ENCODE data around the gene UVRAG. TPM values are rescaled to one million over a fixed set of nuclear protein-coding genes. Genes with fewer than 3 reads are reported as not detected.

Gene UVRAG
- total and polyA plus RNA-seq, 4 donors, result 4.4 to 15.1 (median 10.0) TPM

DNA sequence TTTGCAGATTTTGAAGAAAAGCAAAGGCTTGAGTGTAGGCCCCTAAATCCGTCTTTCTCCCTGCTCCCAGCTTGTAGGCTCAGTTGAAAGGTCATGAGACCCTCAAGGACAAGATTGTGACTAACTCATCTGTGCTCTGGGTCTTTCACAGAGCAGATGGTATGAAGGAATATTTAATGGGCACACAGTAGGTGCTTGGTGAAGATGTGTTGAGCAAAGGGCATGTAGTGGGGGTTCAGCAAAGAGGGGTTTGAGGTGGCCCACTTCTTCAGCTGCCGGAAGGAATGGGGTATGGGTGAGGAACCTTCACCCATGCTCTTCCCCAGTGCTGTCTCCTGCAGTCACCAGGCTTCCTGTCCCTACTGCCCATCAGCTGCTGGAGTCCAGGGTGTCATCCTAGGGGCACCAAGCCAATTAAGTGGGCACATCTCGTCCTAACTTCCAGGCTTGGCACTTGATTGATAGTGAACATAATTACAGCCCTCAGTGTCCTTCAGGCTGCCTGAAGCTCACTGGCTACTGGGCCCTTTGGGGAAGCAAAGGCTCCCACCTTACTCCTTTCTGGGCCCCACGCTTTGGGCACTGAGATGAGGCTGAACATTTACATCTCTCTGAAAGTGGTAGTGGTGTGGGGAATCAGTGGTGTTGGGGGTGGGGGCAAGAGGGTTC lies 31.5 kb upstream of the UVRAG start:
- peaks cover 0 to 3% (median under 1%) of the 10 kb centered on the region in 4 donors for H3K36me3 ChIP-seq (ENCODE audit: control insufficient read depth in 4 of 4, insufficient read depth in 3 of 4, low read depth in 1 of 4, low read length in 3 of 4)
- no peak for DNase-seq (ENCODE audit: low spot score)
- H3K27me3 ChIP-seq (ENCODE audit: control insufficient read depth in 4 of 4, insufficient read depth in 4 of 4, low read length in 3 of 4), result no peaks in the 10 kb centered on the region
- no peak overlapping the region for H3K9ac ChIP-seq (ENCODE audit: low read depth in 1 of 2, low read length in 2 of 2)
- H3K4me3 ChIP-seq (ENCODE audit: low read depth in 1 of 3, low read length in 3 of 3), result no peak overlapping the region
- peaks cover 17 to 87% (median 81%) of the 10 kb centered on the region in 4 donors for H3K4me1 ChIP-seq (ENCODE audit: control insufficient read depth in 4 of 4, insufficient read depth in 4 of 4, low read length in 3 of 4)
- 54% methylated on average over 4 of the region's 4 CpGs for WGBS
- peak overlapping the region in 1 of 2 donors; percentile 39 for H3K27ac ChIP-seq (ENCODE audit: low read depth in 1 of 2, low read length in 2 of 2)
- no peaks in the 10 kb centered on the region for H3K9me3 ChIP-seq (ENCODE audit: control insufficient read depth in 4 of 4, low read length in 3 of 4)
- TF ChIP-seq, protein P1, sequence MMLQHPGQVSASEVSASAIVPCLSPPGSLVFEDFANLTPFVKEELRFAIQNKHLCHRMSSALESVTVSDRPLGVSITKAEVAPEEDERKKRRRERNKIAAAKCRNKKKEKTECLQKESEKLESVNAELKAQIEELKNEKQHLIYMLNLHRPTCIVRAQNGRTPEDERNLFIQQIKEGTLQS (IDR thresholded peaks at IDR 0.05), result no peak
- TF ChIP-seq EGR1 (IDR thresholded peaks at IDR 0.05; ENCODE audit: low read depth in 2 of 2), result no peak
- TF ChIP-seq HNF4A (conservative IDR thresholded peaks at IDR 0.05), result no peak
- TF ChIP-seq ZBTB33 (IDR thresholded peaks at IDR 0.05), result no peak
- TF ChIP-seq, protein P2, sequence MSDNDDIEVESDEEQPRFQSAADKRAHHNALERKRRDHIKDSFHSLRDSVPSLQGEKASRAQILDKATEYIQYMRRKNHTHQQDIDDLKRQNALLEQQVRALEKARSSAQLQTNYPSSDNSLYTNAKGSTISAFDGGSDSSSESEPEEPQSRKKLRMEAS (IDR thresholded peaks at IDR 0.05), result no peak
- TF ChIP-seq, protein P3, sequence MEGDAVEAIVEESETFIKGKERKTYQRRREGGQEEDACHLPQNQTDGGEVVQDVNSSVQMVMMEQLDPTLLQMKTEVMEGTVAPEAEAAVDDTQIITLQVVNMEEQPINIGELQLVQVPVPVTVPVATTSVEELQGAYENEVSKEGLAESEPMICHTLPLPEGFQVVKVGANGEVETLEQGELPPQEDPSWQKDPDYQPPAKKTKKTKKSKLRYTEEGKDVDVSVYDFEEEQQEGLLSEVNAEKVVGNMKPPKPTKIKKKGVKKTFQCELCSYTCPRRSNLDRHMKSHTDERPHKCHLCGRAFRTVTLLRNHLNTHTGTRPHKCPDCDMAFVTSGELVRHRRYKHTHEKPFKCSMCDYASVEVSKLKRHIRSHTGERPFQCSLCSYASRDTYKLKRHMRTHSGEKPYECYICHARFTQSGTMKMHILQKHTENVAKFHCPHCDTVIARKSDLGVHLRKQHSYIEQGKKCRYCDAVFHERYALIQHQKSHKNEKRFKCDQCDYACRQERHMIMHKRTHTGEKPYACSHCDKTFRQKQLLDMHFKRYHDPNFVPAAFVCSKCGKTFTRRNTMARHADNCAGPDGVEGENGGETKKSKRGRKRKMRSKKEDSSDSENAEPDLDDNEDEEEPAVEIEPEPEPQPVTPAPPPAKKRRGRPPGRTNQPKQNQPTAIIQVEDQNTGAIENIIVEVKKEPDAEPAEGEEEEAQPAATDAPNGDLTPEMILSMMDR (IDR thresholded peaks at IDR 0.05; ENCODE audit: low read depth, low read length, missing input control), result no peak
- TF ChIP-seq NR2F2 (IDR thresholded peaks at IDR 0.05), result no peak
- no peak for TF ChIP-seq RAD21 (IDR thresholded peaks at IDR 0.05)

DNA sequence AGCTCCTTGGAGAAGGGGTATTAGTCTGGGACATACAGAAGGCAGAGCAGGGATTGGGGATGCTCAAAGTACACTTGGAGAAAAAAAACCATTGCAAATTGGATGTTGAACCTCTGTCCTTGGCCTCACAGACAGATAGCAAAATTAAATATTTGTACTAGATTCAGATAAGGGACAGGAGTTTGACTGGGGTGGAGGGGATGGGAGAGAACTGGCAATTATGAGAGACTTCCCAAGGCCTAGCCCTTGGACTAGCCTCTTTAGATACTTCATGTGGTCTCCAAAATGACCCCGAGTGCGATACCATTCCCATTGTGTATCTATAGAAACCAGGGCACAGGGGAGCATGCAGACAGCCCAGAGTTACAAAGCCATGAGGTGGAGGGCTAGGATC lies 30.9 kb upstream of the UVRAG start:
- Histone ChIP-seq H3K9me3 (ENCODE audit: control insufficient read depth in 4 of 4, low read length in 3 of 4) (no peaks in the 10 kb centered on the region), H3K4me3 (ENCODE audit: low read depth in 1 of 3, low read length in 3 of 3) (no peak overlapping the region), H3K27me3 (ENCODE audit: control insufficient read depth in 4 of 4, insufficient read depth in 4 of 4, low read length in 3 of 4) (no peaks in the 10 kb centered on the region), H3K36me3 (ENCODE audit: control insufficient read depth in 4 of 4, insufficient read depth in 3 of 4, low read depth in 1 of 4, low read length in 3 of 4) (peaks cover 0 to 5% (median 2%) of the 10 kb centered on the region in 4 donors), H3K27ac (ENCODE audit: low read depth in 1 of 2, low read length in 2 of 2) (peak overlapping the region in 1 of 2 donors; percentile 19), H3K9ac (ENCODE audit: low read depth in 1 of 2, low read length in 2 of 2) (no peak overlapping the region), H3K4me1 (ENCODE audit: control insufficient read depth in 4 of 4, insufficient read depth in 4 of 4, low read length in 3 of 4) (peaks cover 17 to 84% (median 79%) of the 10 kb centered on the region in 4 donors)
- 17% methylated on average over 2 of the region's 2 CpGs for WGBS
- no peak for DNase-seq (ENCODE audit: low spot score)
- peak; percentile 37 for TF ChIP-seq YY1 (IDR thresholded peaks at IDR 0.05)
- TF ChIP-seq RAD21 (IDR thresholded peaks at IDR 0.05), result peak in 1 of 2 donors; percentile 45
- TF ChIP-seq REST (IDR thresholded peaks at IDR 0.05), result no peak
- TF ChIP-seq HNF4G (IDR thresholded peaks at IDR 0.05), result peak; percentile 77
- TF ChIP-seq, protein P3 (IDR thresholded peaks at IDR 0.05; ENCODE audit: low read depth, low read length, missing input control), result no peak
- peak; percentile 43 for TF ChIP-seq NR2F2 (IDR thresholded peaks at IDR 0.05)
- no peak for TF ChIP-seq EGR1 (IDR thresholded peaks at IDR 0.05; ENCODE audit: low read depth in 2 of 2)
- TF ChIP-seq TAF1 (conservative IDR thresholded peaks at IDR 0.05), result no peak
- TF ChIP-seq SP1 (IDR thresholded peaks at IDR 0.05), result peak; percentile 79
- no peak for TF ChIP-seq GABPA (IDR thresholded peaks at IDR 0.05 in 1 of 2, conservative IDR thresholded peaks at IDR 0.05 in 1 of 2)
- peak; percentile 51 for TF ChIP-seq FOXA1 (IDR thresholded peaks at IDR 0.05)
- peak; percentile 60 for TF ChIP-seq FOXA2 (IDR thresholded peaks at IDR 0.05)
- TF ChIP-seq ZBTB33 (IDR thresholded peaks at IDR 0.05), result peak; percentile 43
- TF ChIP-seq HNF4A (conservative IDR thresholded peaks at IDR 0.05), result peak; percentile 88 to 94
- TF ChIP-seq JUND (IDR thresholded peaks at IDR 0.05), result peak in 1 of 2 donors; percentile 69
- TF ChIP-seq, protein P1 (IDR thresholded peaks at IDR 0.05), result no peak
- TF ChIP-seq, protein P2 (IDR thresholded peaks at IDR 0.05), result peak; percentile 72
